Measurements from ENCODE around the gene FKBP1A. TPM values are rescaled to one million over a fixed set of nuclear protein-coding genes. Genes with fewer than 3 reads are reported as not detected.
A peak's percentile ranks its signal among the peaks of the same experiment; 100 is the strongest.

FKBP1A gene
- total and polyA plus RNA-seq, 7 donors = 71.7 to 515 (median 118) TPM

DNA sequence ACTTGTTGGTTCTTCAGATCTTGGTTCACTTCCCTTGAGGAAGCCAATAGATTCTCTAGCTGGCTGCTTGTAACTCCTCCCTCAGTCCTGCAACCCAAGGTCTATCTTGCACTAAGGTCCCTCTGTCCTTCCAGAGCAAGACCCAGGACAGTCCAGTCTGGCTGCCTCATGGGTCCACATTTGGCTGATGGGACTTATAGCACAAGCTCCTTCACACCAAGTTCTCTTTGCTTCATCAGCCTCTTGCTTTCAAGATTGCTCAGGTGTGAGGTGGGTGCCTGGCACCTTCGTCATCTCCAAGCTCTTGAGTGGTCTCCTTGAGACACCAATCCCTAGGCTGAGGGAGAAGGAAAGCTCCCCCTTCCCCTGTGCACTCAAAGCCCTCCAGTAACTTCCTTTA, 45.5 kb upstream of the FKBP1A start:
- no peak for DNase-seq
- WGBS, 2 donors = 55 to 56% methylated on average over 1 of the region's 1 CpG
- H3K36me3 ChIP-seq = peaks cover 0 to 38% (median 19%) of the 10 kb centered on the region in 4 donors
- H3K27me3 ChIP-seq = no peaks in the 10 kb centered on the region
- TF ChIP-seq POLR2AphosphoS5 (IDR thresholded peaks at IDR 0.05) (no peak), POLR2A (IDR thresholded peaks at IDR 0.05) (no peak), EP300 (IDR thresholded peaks at IDR 0.05) (no peak)
- TF ChIP-seq, protein P1, sequence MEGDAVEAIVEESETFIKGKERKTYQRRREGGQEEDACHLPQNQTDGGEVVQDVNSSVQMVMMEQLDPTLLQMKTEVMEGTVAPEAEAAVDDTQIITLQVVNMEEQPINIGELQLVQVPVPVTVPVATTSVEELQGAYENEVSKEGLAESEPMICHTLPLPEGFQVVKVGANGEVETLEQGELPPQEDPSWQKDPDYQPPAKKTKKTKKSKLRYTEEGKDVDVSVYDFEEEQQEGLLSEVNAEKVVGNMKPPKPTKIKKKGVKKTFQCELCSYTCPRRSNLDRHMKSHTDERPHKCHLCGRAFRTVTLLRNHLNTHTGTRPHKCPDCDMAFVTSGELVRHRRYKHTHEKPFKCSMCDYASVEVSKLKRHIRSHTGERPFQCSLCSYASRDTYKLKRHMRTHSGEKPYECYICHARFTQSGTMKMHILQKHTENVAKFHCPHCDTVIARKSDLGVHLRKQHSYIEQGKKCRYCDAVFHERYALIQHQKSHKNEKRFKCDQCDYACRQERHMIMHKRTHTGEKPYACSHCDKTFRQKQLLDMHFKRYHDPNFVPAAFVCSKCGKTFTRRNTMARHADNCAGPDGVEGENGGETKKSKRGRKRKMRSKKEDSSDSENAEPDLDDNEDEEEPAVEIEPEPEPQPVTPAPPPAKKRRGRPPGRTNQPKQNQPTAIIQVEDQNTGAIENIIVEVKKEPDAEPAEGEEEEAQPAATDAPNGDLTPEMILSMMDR (IDR thresholded peaks at IDR 0.05) = no peak
- H3K4me3 ChIP-seq = no peak overlapping the region
- H3K9me3 ChIP-seq = no peaks in the 10 kb centered on the region
- H3K27ac ChIP-seq = no peak overlapping the region
- no peaks in the 10 kb centered on the region for H3K4me1 ChIP-seq
- intact Hi-C loops (cut with DNase I) = no loop called here

DNA sequence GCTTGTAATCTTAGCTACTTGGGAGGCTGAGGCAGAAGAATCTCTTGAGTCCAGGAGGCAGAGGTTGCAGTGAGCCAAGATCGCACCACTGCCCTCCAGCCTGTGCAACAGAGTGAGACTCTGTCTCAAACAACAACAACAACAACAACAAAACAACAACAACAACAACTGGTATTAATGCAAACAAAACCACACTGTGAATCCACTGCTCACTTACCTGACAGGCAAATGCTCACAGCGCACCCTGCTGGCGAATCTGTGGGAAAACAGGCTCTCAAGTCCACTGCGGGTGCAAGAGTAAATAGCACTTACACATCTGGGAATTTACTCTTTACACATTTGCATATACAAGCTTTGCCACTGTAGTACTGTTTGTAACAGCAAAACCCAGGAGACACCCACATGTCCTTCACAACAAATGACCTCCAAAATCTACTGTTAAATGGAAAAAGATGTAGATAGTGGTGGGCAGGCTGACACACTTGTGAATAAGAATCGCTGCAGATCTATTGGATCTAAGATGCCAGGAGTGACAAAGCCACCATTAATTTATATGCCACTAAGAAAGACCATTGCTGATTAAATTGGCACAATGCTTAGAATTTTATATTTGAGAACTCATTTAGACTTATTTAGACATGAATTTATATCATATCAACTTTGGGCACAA, 44.5 kb upstream of the FKBP1A start:
- Histone ChIP-seq H3K4me1 (no peaks in the 10 kb centered on the region), H3K36me3 (peaks cover 0 to 28% (median 11%) of the 10 kb centered on the region in 4 donors), H3K4me3 (no peak overlapping the region), H3K9me3 (no peaks in the 10 kb centered on the region), H3K27ac (no peak overlapping the region), H3K27me3 (no peaks in the 10 kb centered on the region)
- TF ChIP-seq, protein P1 (IDR thresholded peaks at IDR 0.05) = peak; percentile 67 to 87 (median 78)
- no peak for TF ChIP-seq EP300 (IDR thresholded peaks at IDR 0.05)
- DNase-seq = peak; percentile 78
- 33 to 34% methylated on average over 5 of the region's 5 CpGs for WGBS, 2 donors
- intact Hi-C loops (cut with DNase I) = loop anchor here (1.0 kb wide), 1 partner anchor 124 kb away; no protein-coding TSS in a partner anchor

- Histone ChIP-seq H3K9me3 (no peaks in the 10 kb centered on the region), H3K36me3 (peaks cover 0 to 17% (median 2%) of the 10 kb centered on the region in 4 donors), H3K27ac (no peak overlapping the region), H3K27me3 (no peaks in the 10 kb centered on the region), H3K4me3 (no peak overlapping the region), H3K4me1 (no peaks in the 10 kb centered on the region)
- DNase-seq = no peak
- WGBS, 2 donors = 86 to 92% methylated on average over 8 of the region's 8 CpGs
- intact Hi-C loops (cut with DNase I) = no loop called here
- TF ChIP-seq EP300 (IDR thresholded peaks at IDR 0.05) (no peak), POLR2A (IDR thresholded peaks at IDR 0.05) (no peak), POLR2AphosphoS5 (IDR thresholded peaks at IDR 0.05) (no peak)
- TF ChIP-seq, protein P1 (IDR thresholded peaks at IDR 0.05) = no peak
Measured at GRCh38 chr20:1436263-1436662, 43.4 kb upstream of the FKBP1A start.

DNA sequence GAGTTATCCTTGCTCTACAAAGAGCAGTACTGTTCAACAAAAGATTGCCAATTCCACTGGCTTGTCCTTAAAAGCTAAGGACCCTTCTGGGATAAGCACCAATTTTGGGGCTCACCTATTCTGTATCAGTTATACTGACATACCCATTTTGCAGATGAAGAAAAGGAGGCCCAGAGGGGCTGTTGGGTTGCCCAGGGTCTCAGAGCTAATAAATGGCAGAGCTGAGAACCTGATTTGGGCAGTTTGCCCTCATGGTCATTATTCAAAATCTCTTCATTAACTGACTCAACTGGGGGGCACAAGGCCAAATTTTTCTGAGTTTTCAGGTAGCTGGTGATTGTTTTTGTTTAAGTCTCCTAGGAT, 42.5 kb upstream of the FKBP1A start:
- TF ChIP-seq EP300 (IDR thresholded peaks at IDR 0.05) = no peak
- TF ChIP-seq POLR2A (IDR thresholded peaks at IDR 0.05) = no peak
- TF ChIP-seq, protein P1 (IDR thresholded peaks at IDR 0.05) = no peak
- TF ChIP-seq POLR2AphosphoS5 (IDR thresholded peaks at IDR 0.05) = no peak
- H3K36me3 ChIP-seq = peaks cover 0 to 8% (median 2%) of the 10 kb centered on the region in 4 donors
- peaks cover 0 to 2% (median 0%) of the 10 kb centered on the region in 4 donors for H3K4me1 ChIP-seq
- H3K27me3 ChIP-seq = no peaks in the 10 kb centered on the region
- H3K27ac ChIP-seq = no peak overlapping the region
- DNase-seq = no peak
- H3K4me3 ChIP-seq = no peak overlapping the region
- intact Hi-C loops (cut with DNase I) = no loop called here
- H3K9me3 ChIP-seq = no peaks in the 10 kb centered on the region

All from sigmoid colon (tissue), 7 donors.